Endodermal cell (in vitro differentiated cells): Measurements from ENCODE around the gene IRF6. TPM values are rescaled to one million over a fixed set of nuclear protein-coding genes. Genes with fewer than 3 reads are reported as not detected.

Experiments used
- DNase-seq: peaks from one replicate; pipeline ENCODE4 v3.0.0-alpha.2; 2017
- H3K27ac ChIP-seq: 2 replicates; pipeline ENCODE4 v1.5.1; 2013; ENCODE audit warnings: mild to moderate bottlenecking, low read depth, low read length, moderate library complexity
- H3K27me3 ChIP-seq: 2 replicates; pipeline ENCODE4 v1.6.1; 2013; ENCODE audit warnings: mild to moderate bottlenecking, low read length, moderate library complexity; ENCODE audit not compliant: insufficient read depth, control insufficient read depth, poor library complexity, severe bottlenecking
- H3K36me3 ChIP-seq: 2 replicates; pipeline ENCODE4 v1.7.0; 2013; ENCODE audit warnings: mild to moderate bottlenecking, low read length, moderate library complexity; ENCODE audit not compliant: control insufficient read depth, insufficient read depth
- H3K4me1 ChIP-seq: one replicate; pipeline ENCODE4 v1.7.0; 2013; ENCODE audit warnings: low read length; ENCODE audit not compliant: control insufficient read depth, insufficient read depth
- H3K4me3 ChIP-seq: 2 replicates; pipeline ENCODE4 v1.5.1; 2013; ENCODE audit warnings: mild to moderate bottlenecking, low read length, moderate library complexity
- H3K9ac ChIP-seq: 2 replicates; pipeline ENCODE4 v1.6.1; 2013; ENCODE audit warnings: mild to moderate bottlenecking, low read length, moderate library complexity; ENCODE audit not compliant: poor library complexity, severe bottlenecking; ENCODE audit errors: extremely low read depth
- H3K9me3 ChIP-seq: 2 replicates; pipeline ENCODE4 v1.6.1; 2013; ENCODE audit warnings: mild to moderate bottlenecking, low read length, moderate library complexity; ENCODE audit not compliant: control insufficient read depth
- H3K27ac Mint-ChIP-seq: 2 replicates; pipeline ENCODE4 v1.8.0; 2020; ENCODE audit warnings: mixed read lengths
- H3K27me3 Mint-ChIP-seq: 2 replicates; pipeline ENCODE4 v1.8.0; 2021; ENCODE audit warnings: mild to moderate bottlenecking, mixed read lengths; ENCODE audit not compliant: insufficient read depth
- H3K36me3 Mint-ChIP-seq: 2 replicates; pipeline ENCODE4 v1.8.0; 2020; ENCODE audit warnings: low read depth, mixed read lengths
- H3K4me1 Mint-ChIP-seq: 2 replicates; pipeline ENCODE4 v1.8.0; 2020; ENCODE audit warnings: mixed read lengths
- H3K4me3 Mint-ChIP-seq: 2 replicates; pipeline ENCODE4 v1.8.0; 2020; ENCODE audit warnings: mild to moderate bottlenecking, moderate library complexity, mixed read lengths
- H3K9me3 Mint-ChIP-seq: 2 replicates; pipeline ENCODE4 v1.8.0; 2020; ENCODE audit warnings: mild to moderate bottlenecking, mixed read lengths
- CTCF ChIP-seq: fragments of 200-600 bp; sonication (generic); conservative IDR thresholded peaks from 2 replicates; pipeline ENCODE4 v1.5.0; 2021; ENCODE audit warnings: antibody characterized with exemption, mild to moderate bottlenecking
- WGBS, 2 experiments: methylation state at CpG; one replicate each; pipeline versions ENCODE4 v1.1.5 to v1.1.7; 2013; ENCODE audit warnings: missing lambda C conversion rate in 2 of 2, mixed read lengths in 1 of 2; ENCODE audit not compliant: insufficient coverage in 1 of 2, insufficient read length in 1 of 2; 5-methylcytosine and 5-hydroxymethylcytosine counted together
- total RNA-seq, 2 donors: library from RNA; stranded (reverse); fragmentation: NEBNext Ultra II Directional in 1 of 2; extraction: Animal tissue kit (Norgen Biotek cat#: 25700) in 1 of 2; gene quantifications; 2 replicates in 1 of 2; 3 replicates in 1 of 2; pipeline ENCODE4 v1.2.1, GENCODE V29; 2021

The IRF6 gene
- total RNA-seq, 2 donors from 2014 or later, result 13.8 to 18.2 TPM

GRCh38 chr1:209808059-209808581 lies 2.2 kb upstream of the IRF6 start:
- Mint-ChIP-seq H3K4me3 (no peak overlapping the region), H3K4me1 (peaks cover 16% of the 10 kb centered on the region), H3K36me3 (no peaks in the 10 kb centered on the region), H3K27me3 (peaks cover 2% of the 10 kb centered on the region), H3K27ac (no peak overlapping the region), H3K9me3 (no peaks in the 10 kb centered on the region)
- no peak for DNase-seq
- TF ChIP-seq CTCF, result no peak
- Histone ChIP-seq H3K9me3 (no peaks in the 10 kb centered on the region), H3K9ac (no peak overlapping the region), H3K27me3 (peaks cover 24% of the 10 kb centered on the region), H3K4me3 (no peak overlapping the region), H3K36me3 (no peaks in the 10 kb centered on the region), H3K27ac (no peak overlapping the region), H3K4me1 (peaks cover 4% of the 10 kb centered on the region)

- H3K4me1 Mint-ChIP-seq, result peaks cover 17% of the 10 kb centered on the region
- Histone ChIP-seq H3K4me1 (peaks cover 4% of the 10 kb centered on the region), H3K27me3 (peaks cover 30% of the 10 kb centered on the region), H3K36me3 (no peaks in the 10 kb centered on the region), H3K9me3 (no peaks in the 10 kb centered on the region), H3K9ac (no peak overlapping the region), H3K27ac (no peak overlapping the region), H3K4me3 (no peak overlapping the region)
- WGBS, 2 experiments, result 91 to 100% methylated on average over 1 to 2 of the region's 4 CpGs
- peaks cover 2% of the 10 kb centered on the region for H3K27me3 Mint-ChIP-seq
- no peak for TF ChIP-seq CTCF
- no peak for DNase-seq
- H3K27ac Mint-ChIP-seq, result no peak overlapping the region
- no peaks in the 10 kb centered on the region for H3K9me3 Mint-ChIP-seq
- no peaks in the 10 kb centered on the region for H3K36me3 Mint-ChIP-seq
- no peak overlapping the region for H3K4me3 Mint-ChIP-seq
Measured at GRCh38 chr1:209807509-209807908, 1.6 kb upstream of the IRF6 start.

- H3K4me3 Mint-ChIP-seq, result peak overlapping the region; percentile 94
- Histone ChIP-seq H3K36me3 (no peaks in the 10 kb centered on the region), H3K4me3 (peak overlapping the region; percentile 79), H3K9ac (peak overlapping the region; percentile 46), H3K4me1 (peaks cover 4% of the 10 kb centered on the region), H3K27me3 (peaks cover 43% of the 10 kb centered on the region), H3K9me3 (no peaks in the 10 kb centered on the region), H3K27ac (no peak overlapping the region)
- no peaks in the 10 kb centered on the region for H3K9me3 Mint-ChIP-seq
- TF ChIP-seq CTCF, result peak; percentile 58
- H3K27me3 Mint-ChIP-seq, result peaks cover 2% of the 10 kb centered on the region
- no peaks in the 10 kb centered on the region for H3K36me3 Mint-ChIP-seq
- H3K4me1 Mint-ChIP-seq, result peaks cover 24% of the 10 kb centered on the region
- peak overlapping the region; percentile 99 for H3K27ac Mint-ChIP-seq
- DNase-seq, result peak; percentile 88
- whole genome bisulfite sequencing, 2 experiments, result 68 to 93% methylated on average over 4 to 19 of the region's 19 CpGs
Measured at GRCh38 chr1:209805341-209805781, 581 bp downstream of the IRF6 start.
